ENCODE data around the gene CMTM6. TPM values are rescaled to one million over a fixed set of nuclear protein-coding genes. Genes with fewer than 3 reads are reported as not detected.

The CMTM6 gene
- polyA plus RNA-seq, 1 of the 3 experiments (the other 2 are of a cell fraction), result 29.8 TPM

GRCh38 chr3:32500231-32500630 lies 2.4 kb downstream of the CMTM6 start:
- H3K9me3 ChIP-seq, result no peaks in the 10 kb centered on the region
- H3F3A ChIP-seq (replicated peaks; ENCODE audit: insufficient read depth), result peaks cover 13% of the 10 kb centered on the region
- H3K9me2 ChIP-seq, result no peaks in the 10 kb centered on the region
- H4K20me1 ChIP-seq (ENCODE audit: insufficient read depth), result peaks cover 42% of the 10 kb centered on the region
- ChIA-PET CTCF (interaction anchor here (2.7 to 2.9 kb wide), 2 partner anchors 10 to 32 kb away, joined by 10 to 15 read pairs; no protein-coding TSS in a partner anchor), POLR2A (no interaction called here)
- H3K4me1 ChIP-seq (ENCODE audit: control insufficient read depth in 1 of 2, insufficient read depth in 2 of 2, low read depth in 1 of 2, low read length in 1 of 2), result peaks cover 0 to 10% of the 10 kb centered on the region in 2 experiments; a peak in 3 of 4 replicates
- TF ChIP-seq EZH2phosphoT487 (IDR thresholded peaks at IDR 0.05; ENCODE audit: borderline replicate concordance, low read depth) (no peak), MEF2A (IDR thresholded peaks at IDR 0.05; ENCODE audit: borderline replicate concordance, low read depth) (no peak), TCF12 (IDR thresholded peaks at IDR 0.05) (no peak), GABPA (IDR thresholded peaks at IDR 0.05; ENCODE audit: low read depth) (no peak), IRF3 (IDR thresholded peaks at IDR 0.05; ENCODE audit: low read depth, low read length) (no peak)
- H3K36me3 ChIP-seq (replicated peaks in 1 of 2; ENCODE audit: control insufficient read depth in 1 of 2, insufficient read depth in 2 of 2, low read length in 1 of 2), result peaks cover 6 to 14% of the 10 kb centered on the region in 2 experiments
- no peak overlapping the region for H3K9ac ChIP-seq
- peaks cover 71% of the 10 kb centered on the region for H3K79me2 ChIP-seq (ENCODE audit: insufficient read depth)
- 70% methylated on average over 2 of the region's 2 CpGs for WGBS (ENCODE audit: low lambda C conversion rate)
- H3K4me3 ChIP-seq (ENCODE audit: low read depth in 2 of 2, low read length in 1 of 2), result no peak overlapping the region
- H2AFZ ChIP-seq (ENCODE audit: low read depth), result no peak overlapping the region
- no peaks in the 10 kb centered on the region for H3K27me3 ChIP-seq (ENCODE audit: insufficient read depth)
- DNase-seq, result no peak
- peak overlapping the region; percentile 86 for H3K4me2 ChIP-seq
- H3K27ac ChIP-seq (ENCODE audit: low read depth in 2 of 2, low read length in 1 of 2), result no peak overlapping the region

- Histone ChIP-seq H2AFZ (ENCODE audit: low read depth) (no peak overlapping the region), H3F3A (replicated peaks; ENCODE audit: insufficient read depth) (peaks cover 13% of the 10 kb centered on the region), H3K27me3 (ENCODE audit: insufficient read depth) (no peaks in the 10 kb centered on the region), H3K36me3 (replicated peaks in 1 of 2; ENCODE audit: control insufficient read depth in 1 of 2, insufficient read depth in 2 of 2, low read length in 1 of 2) (peaks cover 6 to 14% of the 10 kb centered on the region in 2 experiments), H3K27ac (ENCODE audit: low read depth in 2 of 2, low read length in 1 of 2) (no peak overlapping the region), H4K20me1 (ENCODE audit: insufficient read depth) (peaks cover 47% of the 10 kb centered on the region), H3K79me2 (ENCODE audit: insufficient read depth) (peaks cover 78% of the 10 kb centered on the region), H3K4me2 (no peak overlapping the region), H3K4me1 (ENCODE audit: control insufficient read depth in 1 of 2, insufficient read depth in 2 of 2, low read depth in 1 of 2, low read length in 1 of 2) (peaks cover under 1 to 10% of the 10 kb centered on the region in 2 experiments; a peak in 3 of 4 replicates), H3K9ac (no peak overlapping the region), H3K4me3 (ENCODE audit: low read depth in 2 of 2, low read length in 1 of 2) (no peak overlapping the region; a peak in 1 of 4 replicates), H3K9me3 (no peaks in the 10 kb centered on the region), H3K9me2 (no peaks in the 10 kb centered on the region)
- CTCF ChIA-PET, result interaction anchor here (0.7 to 2.9 kb wide), 5 partner anchors 11 to 166 kb away, joined by 3 to 15 read pairs (median 4); no protein-coding TSS in a partner anchor
- 91% methylated on average over 2 of the region's 2 CpGs for WGBS (ENCODE audit: low lambda C conversion rate)
- TF ChIP-seq RFX5 (IDR thresholded peaks at IDR 0.05; ENCODE audit: low read length) (no peak), REST (IDR thresholded peaks at IDR 0.05; ENCODE audit: low read depth, low read length) (no peak), USF2 (IDR thresholded peaks at IDR 0.05; ENCODE audit: borderline replicate concordance, low read depth, low read length) (no peak), CHD2 (IDR thresholded peaks at IDR 0.05; ENCODE audit: low read length, partially characterized antibody) (no peak), NFIC (IDR thresholded peaks at IDR 0.05; ENCODE audit: borderline replicate concordance) (no peak), RAD21 (IDR thresholded peaks at IDR 0.05; ENCODE audit: low read length) (no peak), USF1 (IDR thresholded peaks at IDR 0.05; ENCODE audit: borderline replicate concordance, low read depth) (no peak), FOSL2 (IDR thresholded peaks at IDR 0.05; ENCODE audit: borderline replicate concordance, low read depth) (no peak), POLR2AphosphoS5 (IDR thresholded peaks at IDR 0.05; ENCODE audit: low read depth, low read length) (no peak), ELF1 (IDR thresholded peaks at IDR 0.05) (no peak), RXRA (IDR thresholded peaks at IDR 0.05; ENCODE audit: borderline replicate concordance, low read depth) (no peak)
- no peak for DNase-seq
- POLR2A ChIA-PET, result interaction anchor here (0.7 kb wide), 1 partner anchor 147 kb away, joined by 3 read pairs; no protein-coding TSS in a partner anchor
Observed at GRCh38 chr3:32499585-32499984, 3.1 kb downstream of the CMTM6 start.
